Coronary artery (tissue), 2 donors: Measurements from ENCODE around the gene DRD4.
"Not testable (repeated sequence)": the region's sequence is repeated elsewhere in the genome, so short reads cannot be mapped to it uniquely, and the experiment has no call there.

Experiments used
- DNase-seq: peaks from one replicate; pipeline ENCODE4 v3.0.0-alpha.2; 2017; ENCODE audit warnings: low spot score
- H3K27ac ChIP-seq, 2 donors: fragments of 200-600 bp; sonication (generic); one replicate each; pipeline ENCODE4 v1.5.1; 2016 to 2019
- H3K4me3 ChIP-seq: fragments of 200-600 bp; sonication (generic); 2 replicates; pipeline ENCODE4 v1.5.1; 2016; ENCODE audit warnings: mild to moderate bottlenecking, moderate library complexity
- TF ChIP-seq, protein P1 (sequence below): fragments of 200-600 bp; sonication (generic); IDR thresholded peaks from one replicate; pipeline ENCODE4 v1.5.1; 2019; ENCODE audit warnings: antibody characterized with exemption

Gene DRD4

DNA sequence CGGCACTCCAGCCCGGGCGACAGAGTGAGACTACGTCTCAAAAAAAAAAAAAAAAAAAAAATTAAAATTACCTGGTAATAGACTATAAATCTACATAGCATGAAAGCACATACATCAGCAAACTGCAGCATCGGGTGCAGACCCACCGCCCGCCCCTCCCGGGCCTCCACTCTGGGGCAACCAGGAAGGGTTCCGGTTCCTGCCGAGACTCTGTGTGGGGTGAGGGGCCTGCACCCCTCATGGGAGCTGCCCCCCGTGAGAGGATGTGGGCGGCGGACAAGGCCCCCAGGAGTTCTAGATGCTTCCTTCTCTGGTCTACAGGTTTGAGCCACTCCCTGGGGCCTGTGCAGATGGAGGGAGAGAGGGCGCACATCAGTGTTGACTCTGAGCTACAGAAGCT is 9.1 kb downstream of the DRD4 start:
- TF ChIP-seq, protein P1, sequence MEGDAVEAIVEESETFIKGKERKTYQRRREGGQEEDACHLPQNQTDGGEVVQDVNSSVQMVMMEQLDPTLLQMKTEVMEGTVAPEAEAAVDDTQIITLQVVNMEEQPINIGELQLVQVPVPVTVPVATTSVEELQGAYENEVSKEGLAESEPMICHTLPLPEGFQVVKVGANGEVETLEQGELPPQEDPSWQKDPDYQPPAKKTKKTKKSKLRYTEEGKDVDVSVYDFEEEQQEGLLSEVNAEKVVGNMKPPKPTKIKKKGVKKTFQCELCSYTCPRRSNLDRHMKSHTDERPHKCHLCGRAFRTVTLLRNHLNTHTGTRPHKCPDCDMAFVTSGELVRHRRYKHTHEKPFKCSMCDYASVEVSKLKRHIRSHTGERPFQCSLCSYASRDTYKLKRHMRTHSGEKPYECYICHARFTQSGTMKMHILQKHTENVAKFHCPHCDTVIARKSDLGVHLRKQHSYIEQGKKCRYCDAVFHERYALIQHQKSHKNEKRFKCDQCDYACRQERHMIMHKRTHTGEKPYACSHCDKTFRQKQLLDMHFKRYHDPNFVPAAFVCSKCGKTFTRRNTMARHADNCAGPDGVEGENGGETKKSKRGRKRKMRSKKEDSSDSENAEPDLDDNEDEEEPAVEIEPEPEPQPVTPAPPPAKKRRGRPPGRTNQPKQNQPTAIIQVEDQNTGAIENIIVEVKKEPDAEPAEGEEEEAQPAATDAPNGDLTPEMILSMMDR = no peak
- DNase-seq = no peak
- Histone ChIP-seq H3K4me3 (no peak overlapping the region), H3K27ac (no peak overlapping the region)

DNA sequence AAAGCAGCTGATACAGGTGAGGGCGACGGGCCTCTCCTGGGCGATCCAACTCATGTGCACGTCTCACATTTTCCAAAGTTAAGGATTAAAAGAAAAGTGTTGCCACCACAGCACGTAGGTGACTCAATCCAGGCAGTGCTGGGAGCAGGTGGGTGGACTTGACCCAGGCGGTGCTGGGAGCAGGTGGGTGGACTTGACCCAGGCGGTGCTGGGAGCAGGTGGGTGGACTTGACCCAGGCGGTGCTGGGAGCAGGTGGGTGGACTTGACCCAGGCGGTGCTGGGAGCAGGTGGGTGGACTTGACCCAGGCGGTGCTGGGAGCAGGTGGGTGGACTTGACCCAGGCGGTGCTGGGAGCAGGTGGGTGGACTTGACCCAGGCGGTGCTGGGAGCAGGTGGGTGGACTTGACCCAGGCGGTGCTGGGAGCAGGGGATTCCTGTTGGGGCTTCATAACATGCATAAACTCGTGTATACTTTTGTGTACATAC is 10.6 kb downstream of the DRD4 start:
- DNase-seq, H3K4me3 ChIP-seq, H3K27ac ChIP-seq: not testable (repeated sequence)

DNA sequence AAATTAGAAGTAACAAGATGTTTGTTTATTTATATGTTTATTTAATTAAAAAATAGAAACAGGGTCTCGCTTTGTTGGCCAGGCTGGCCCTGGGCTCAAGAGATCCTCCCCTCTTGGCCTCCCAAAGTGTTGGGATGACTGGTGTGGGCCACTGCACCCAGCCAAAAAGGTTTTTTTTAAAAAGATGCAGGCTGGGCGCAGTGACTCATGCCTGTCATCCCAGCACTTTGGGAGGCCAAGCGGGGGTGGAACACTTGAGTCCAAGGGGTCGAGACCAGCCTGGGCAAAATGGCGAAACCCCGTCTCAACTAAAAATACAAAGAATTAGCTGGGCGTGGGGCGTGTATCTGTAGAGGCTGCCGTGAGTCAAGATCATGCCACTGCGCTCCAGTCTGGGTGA is 13.4 kb downstream of the DRD4 start:
- TF ChIP-seq, protein P1 = no peak
- no peak overlapping the region for H3K27ac ChIP-seq
- no peak for DNase-seq
- no peak overlapping the region for H3K4me3 ChIP-seq

DNA sequence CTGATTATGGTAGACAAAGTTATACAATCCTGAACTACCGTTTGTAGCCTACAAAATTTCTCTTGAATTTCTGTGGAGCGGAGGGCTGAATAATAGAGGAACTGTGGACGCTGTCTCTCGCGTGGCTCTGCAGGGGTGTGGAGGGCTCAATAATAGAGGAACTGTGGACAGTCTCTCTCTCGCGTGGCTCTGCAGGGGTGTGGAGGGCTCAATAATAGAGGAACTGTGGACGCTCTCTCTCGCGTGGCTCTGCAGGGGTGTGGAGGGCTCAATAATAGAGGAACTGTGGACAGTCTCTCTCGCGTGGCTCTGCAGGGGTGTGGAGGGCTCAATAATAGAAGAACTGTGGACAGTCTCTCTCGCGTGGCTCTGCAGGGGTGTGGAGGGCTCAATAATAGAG is 16.1 kb downstream of the DRD4 start:
- H3K4me3 ChIP-seq, H3K27ac ChIP-seq, DNase-seq: not testable (repeated sequence)

DNA sequence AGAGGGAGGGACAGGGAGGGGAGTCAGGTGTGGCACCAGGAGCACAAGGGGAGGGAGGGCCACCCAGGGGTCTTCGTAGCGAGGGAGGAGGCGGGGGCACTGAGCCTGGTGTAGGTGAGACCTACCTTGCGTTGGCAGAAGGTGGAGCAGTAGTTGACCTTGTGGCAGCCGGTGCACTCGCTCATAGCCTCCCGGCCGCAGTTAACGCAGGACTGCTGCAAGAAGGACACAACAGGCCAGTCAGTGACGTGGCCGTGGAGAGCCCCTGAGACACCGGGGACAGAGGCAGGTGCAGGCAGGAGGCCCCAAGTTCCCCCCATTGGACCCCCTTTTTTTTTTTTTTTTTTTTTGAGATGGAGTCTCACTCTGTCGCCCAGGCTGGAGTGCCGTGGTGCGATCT is 16.8 kb downstream of the DRD4 start:
- no peak for DNase-seq
- no peak overlapping the region for H3K27ac ChIP-seq
- TF ChIP-seq, protein P1 = no peak
- no peak overlapping the region for H3K4me3 ChIP-seq

DNA sequence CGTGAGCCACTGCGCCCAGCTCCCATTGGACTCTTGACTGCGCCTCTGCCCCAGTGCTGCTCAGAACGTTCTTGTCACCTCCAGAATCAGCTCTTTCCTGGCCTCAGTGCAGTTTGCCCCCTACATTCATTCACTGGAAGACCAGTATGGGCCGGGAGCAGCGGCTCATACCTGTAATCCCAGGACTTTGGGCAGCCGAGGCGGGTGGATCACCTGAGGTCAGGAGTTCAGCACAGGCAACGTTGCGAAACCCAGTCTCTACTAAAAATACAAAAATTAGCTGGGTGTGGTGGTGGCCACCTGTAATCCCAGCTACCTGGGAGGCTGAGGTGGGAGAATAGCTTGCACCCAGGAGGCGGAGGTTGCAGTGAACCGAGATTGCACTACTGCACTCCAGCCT is 17.4 kb downstream of the DRD4 start:
- not testable (repeated sequence) for DNase-seq, H3K27ac ChIP-seq, H3K4me3 ChIP-seq

DNA sequence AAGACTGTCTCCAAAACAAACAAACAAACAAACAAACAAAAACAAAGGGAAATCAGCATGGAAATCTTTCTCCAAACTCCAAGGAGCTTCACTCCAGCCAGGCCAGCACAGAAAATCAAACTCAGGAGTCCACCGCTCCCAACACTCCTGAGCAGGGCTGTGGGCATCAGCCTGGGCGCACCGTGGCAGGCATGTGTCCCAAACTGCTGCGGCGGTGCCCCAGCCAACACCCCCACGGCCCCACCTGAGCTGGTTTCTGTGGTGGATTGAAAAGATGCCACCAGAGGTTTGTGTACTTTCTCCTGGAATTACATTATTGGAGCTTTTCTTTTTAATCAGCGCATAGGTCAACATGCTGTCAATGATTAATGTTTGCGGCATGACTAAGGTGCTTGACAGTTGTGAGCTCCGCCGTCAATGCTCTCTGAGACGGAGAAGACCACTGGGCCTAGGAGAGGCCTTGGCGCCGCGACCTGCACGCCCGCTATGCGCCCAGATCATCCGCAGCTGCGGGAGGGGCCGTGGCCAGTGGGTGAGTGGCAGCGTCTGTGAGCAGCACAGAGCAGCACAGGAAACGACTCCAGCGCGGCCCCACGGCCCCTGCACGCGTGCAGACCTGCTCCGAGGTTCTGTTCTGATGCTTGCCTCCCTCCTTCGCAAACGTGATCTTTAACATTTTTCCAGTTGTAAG is 18.1 kb downstream of the DRD4 start:
- Histone ChIP-seq H3K27ac (no peak overlapping the region), H3K4me3 (no peak overlapping the region)
- no peak for DNase-seq
- TF ChIP-seq, protein P1 = no peak

DNA sequence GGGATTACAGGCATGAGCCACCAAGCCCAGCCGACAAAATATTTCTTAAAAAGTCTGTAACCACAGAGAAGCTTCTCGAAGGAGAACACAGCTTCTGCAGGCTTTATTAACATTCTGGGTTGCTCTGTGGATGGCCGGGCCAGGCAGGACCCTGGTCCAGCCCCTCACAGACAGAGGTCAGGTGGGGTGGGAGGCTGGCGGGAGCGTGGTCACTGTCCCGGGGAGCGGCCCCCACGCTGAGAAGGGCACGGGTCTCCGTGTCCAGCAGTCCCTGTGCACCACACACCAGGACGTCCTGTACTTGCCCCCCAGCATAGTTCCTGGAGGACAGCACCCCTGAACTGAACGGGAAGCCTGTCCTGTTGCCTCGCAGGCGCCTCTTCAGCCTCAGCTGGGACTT is 19.4 kb downstream of the DRD4 start:
- TF ChIP-seq, protein P1 = no peak
- no peak overlapping the region for H3K4me3 ChIP-seq
- no peak overlapping the region for H3K27ac ChIP-seq
- no peak for DNase-seq

DNA sequence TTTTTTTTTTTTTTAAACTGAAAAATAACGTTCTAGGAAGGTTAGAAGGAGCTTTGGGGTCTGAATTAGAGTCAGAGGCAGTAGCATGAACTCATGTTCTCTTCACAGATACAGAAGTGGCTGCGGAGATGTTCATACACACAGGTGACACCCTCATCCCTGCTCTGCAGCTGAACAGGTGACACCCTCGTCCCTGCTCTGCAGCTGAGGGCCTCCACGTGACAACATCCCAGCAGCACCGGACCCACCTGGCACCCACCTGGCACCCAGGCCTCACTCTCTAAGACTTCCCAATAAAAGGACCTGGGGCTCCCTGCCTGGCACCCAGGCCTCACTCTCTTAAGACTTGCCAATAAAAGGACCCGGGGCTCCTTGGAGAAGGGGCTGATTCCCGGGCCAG is 19.8 kb downstream of the DRD4 start:
- no peak overlapping the region for H3K4me3 ChIP-seq
- H3K27ac ChIP-seq = no peak overlapping the region
- TF ChIP-seq, protein P1 = no peak
- no peak for DNase-seq
